Kidney epithelial cell (primary cell): Measurements from ENCODE around the gene PHLDB1. TPM values are rescaled to one million over a fixed set of nuclear protein-coding genes. Genes with fewer than 3 reads are reported as not detected.

Experiments
- DNase-seq: peaks from one replicate; pipeline ENCODE4 v3.0.0-alpha.2; 2010; ENCODE audit warnings: low read depth
- H3K27me3 ChIP-seq: 2 replicates; pipeline ENCODE4 v1.6.0; 2011; ENCODE audit warnings: low read length; ENCODE audit not compliant: control insufficient read depth, insufficient read depth
- H3K36me3 ChIP-seq: 2 replicates; pipeline ENCODE4 v1.5.1; 2011; ENCODE audit warnings: low read length; ENCODE audit not compliant: control insufficient read depth, insufficient read depth
- H3K4me3 ChIP-seq: 2 replicates; pipeline ENCODE4 v1.5.1; 2011; ENCODE audit warnings: low read depth, mild to moderate bottlenecking, control low read depth, low read length
- total RNA-seq: library from RNA; depleted of rRNA; stranded (reverse); fragments of >200 nt; gene quantifications from 2 replicates; pipeline ENCODE4 v1.2.3, GENCODE V29; 2015
- TF ChIP-seq, protein P1 (sequence below): IDR thresholded peaks from 2 replicates; pipeline ENCODE4 v1.5.1; 2011; ENCODE audit warnings: mild to moderate bottlenecking, moderate library complexity, low read length, control low read depth, inconsistent platforms; ENCODE audit not compliant: insufficient read depth, poor library complexity, severe bottlenecking

Gene PHLDB1
- total RNA-seq, 1 donor from 2014 or later, result 107 TPM

GRCh38 chr11:118706546-118706825, 99.1 kb downstream of the PHLDB1 start:
- no peak overlapping the region for H3K4me3 ChIP-seq
- H3K36me3 ChIP-seq, result no peaks in the 10 kb centered on the region
- peaks cover 6% of the 10 kb centered on the region for H3K27me3 ChIP-seq
- TF ChIP-seq, protein P1, sequence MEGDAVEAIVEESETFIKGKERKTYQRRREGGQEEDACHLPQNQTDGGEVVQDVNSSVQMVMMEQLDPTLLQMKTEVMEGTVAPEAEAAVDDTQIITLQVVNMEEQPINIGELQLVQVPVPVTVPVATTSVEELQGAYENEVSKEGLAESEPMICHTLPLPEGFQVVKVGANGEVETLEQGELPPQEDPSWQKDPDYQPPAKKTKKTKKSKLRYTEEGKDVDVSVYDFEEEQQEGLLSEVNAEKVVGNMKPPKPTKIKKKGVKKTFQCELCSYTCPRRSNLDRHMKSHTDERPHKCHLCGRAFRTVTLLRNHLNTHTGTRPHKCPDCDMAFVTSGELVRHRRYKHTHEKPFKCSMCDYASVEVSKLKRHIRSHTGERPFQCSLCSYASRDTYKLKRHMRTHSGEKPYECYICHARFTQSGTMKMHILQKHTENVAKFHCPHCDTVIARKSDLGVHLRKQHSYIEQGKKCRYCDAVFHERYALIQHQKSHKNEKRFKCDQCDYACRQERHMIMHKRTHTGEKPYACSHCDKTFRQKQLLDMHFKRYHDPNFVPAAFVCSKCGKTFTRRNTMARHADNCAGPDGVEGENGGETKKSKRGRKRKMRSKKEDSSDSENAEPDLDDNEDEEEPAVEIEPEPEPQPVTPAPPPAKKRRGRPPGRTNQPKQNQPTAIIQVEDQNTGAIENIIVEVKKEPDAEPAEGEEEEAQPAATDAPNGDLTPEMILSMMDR, result no peak
- DNase-seq, result no peak

Other genes starting within 250 kb of the PHLDB1 start
- gene UBE4A, start 248.0 kb upstream of the PHLDB1 start, total RNA-seq, result 45.0 and 49.3 TPM in 2 replicates
- 52.6 and 52.7 TPM in 2 replicates for gene ATP5MG, start 206.0 kb upstream of the PHLDB1 start, total RNA-seq
- 42.2 and 45.6 TPM in 2 replicates for gene KMT2A, start 171.1 kb upstream of the PHLDB1 start, total RNA-seq
- gene TTC36, start 80.1 kb upstream of the PHLDB1 start, total RNA-seq, result 0.62 and 1.0 TPM in 2 replicates
- 47.9 and 71.6 TPM in 2 replicates for gene TMEM25, start 76.4 kb upstream of the PHLDB1 start, total RNA-seq
- 28.9 and 30.1 TPM in 2 replicates for gene IFT46, start 41.7 kb upstream of the PHLDB1 start, total RNA-seq
- gene ARCN1, start 35.2 kb upstream of the PHLDB1 start, total RNA-seq, result 122 and 127 TPM in 2 replicates
- gene TREH, start 72.0 kb downstream of the PHLDB1 start, total RNA-seq, result not detected in 2 replicates
- gene DDX6, start 183.5 kb downstream of the PHLDB1 start, total RNA-seq, result 77.4 and 104 TPM in 2 replicates